ENCODE measurements around the gene PURB. TPM values are rescaled to one million over a fixed set of nuclear protein-coding genes. Genes with fewer than 3 reads are reported as not detected.

Gene PURB
- total and polyA plus RNA-seq, 2 of the 4 experiments (the other 2 are of a cell fraction) = 6.3 to 8.8 TPM

- H3K56ac ChIP-seq (ENCODE audit: extremely low read depth, insufficient read depth, low read length) = no peak overlapping the region
- peaks cover 8% of the 10 kb centered on the region; the same call in 1 of the 2 replicates for H4K20me1 ChIP-seq (ENCODE audit: insufficient read depth, low read length)
- no peak for DNase-seq
- H4K8ac ChIP-seq (ENCODE audit: low read depth in 2 of 2, low read length in 2 of 2) = no peak overlapping the region
- H3K79me1 ChIP-seq (ENCODE audit: low read depth in 1 of 2, low read length in 2 of 2) = peaks cover 0 to 10% of the 10 kb centered on the region in 2 experiments; a peak in 3 of 4 replicates
- ChIA-PET CTCF (interaction anchor here (1.4 to 1.5 kb wide), 2 partner anchors 12 to 16 kb away, joined by 5 read pairs; no protein-coding TSS in a partner anchor), POLR2A (ENCODE audit: unreplicated experiment) (interaction anchor here (1.6 kb wide), 1 partner anchor 12 kb away, joined by 6 read pairs; no protein-coding TSS in a partner anchor)
- H4K5ac ChIP-seq (ENCODE audit: low read depth, low read length) = no peak overlapping the region
- H3K9me3 ChIP-seq (ENCODE audit: control insufficient read depth, insufficient read depth, low read length) = no peaks in the 10 kb centered on the region
- H3K4me1 ChIP-seq (ENCODE audit: control insufficient read depth, insufficient read depth, low read length) = peaks cover 2% of the 10 kb centered on the region
- H3K4me3 ChIP-seq (ENCODE audit: insufficient read depth, low read depth, low read length) = no peak overlapping the region
- 0 out of 2 replicates have a peak overlapping the region, but pooled peaks have one; percentile 6 for H2BK20ac ChIP-seq (ENCODE audit: low read depth, low read length)
- H3K14ac ChIP-seq (replicated peaks; ENCODE audit: low read depth, low read length) = no peak overlapping the region
- no peak overlapping the region for H2AK9ac ChIP-seq (replicated peaks; ENCODE audit: low read depth, low read length, poor library complexity)
- TF ChIP-seq BHLHE40 (IDR thresholded peaks at IDR 0.05; ENCODE audit: low read depth, low read length) (no peak), RCOR1 (IDR thresholded peaks at IDR 0.05; ENCODE audit: insufficient replicate concordance, low read length) (no peak), CHD1 (IDR thresholded peaks at IDR 0.05; ENCODE audit: low read depth, low read length) (no peak), MAFK (IDR thresholded peaks at IDR 0.05; ENCODE audit: low read depth, low read length) (no peak), FOS (IDR thresholded peaks at IDR 0.05; ENCODE audit: low read depth, low read length) (no peak), MXI1 (IDR thresholded peaks at IDR 0.05; ENCODE audit: borderline replicate concordance, low read depth, low read length) (no peak), CEBPB (IDR thresholded peaks at IDR 0.05; ENCODE audit: low read depth, low read length) (no peak), USF2 (IDR thresholded peaks at IDR 0.05; ENCODE audit: low read depth, low read length) (no peak), POLR2A (IDR thresholded peaks at IDR 0.05; ENCODE audit: low read depth, low read length) (no peak), NFE2L2 (IDR thresholded peaks at IDR 0.05; ENCODE audit: low read depth, low read length) (no peak), RAD21 (IDR thresholded peaks at IDR 0.05; ENCODE audit: low read length) (no peak), MAZ (IDR thresholded peaks at IDR 0.05; ENCODE audit: borderline replicate concordance, low read depth, low read length) (no peak), SMC3 (IDR thresholded peaks at IDR 0.05; ENCODE audit: low read depth, low read length) (no peak), ELK1 (IDR thresholded peaks at IDR 0.05; ENCODE audit: borderline replicate concordance, low read depth, low read length) (no peak), RFX5 (IDR thresholded peaks at IDR 0.05; ENCODE audit: low read depth, low read length) (no peak)
- TF ChIP-seq, protein P1, sequence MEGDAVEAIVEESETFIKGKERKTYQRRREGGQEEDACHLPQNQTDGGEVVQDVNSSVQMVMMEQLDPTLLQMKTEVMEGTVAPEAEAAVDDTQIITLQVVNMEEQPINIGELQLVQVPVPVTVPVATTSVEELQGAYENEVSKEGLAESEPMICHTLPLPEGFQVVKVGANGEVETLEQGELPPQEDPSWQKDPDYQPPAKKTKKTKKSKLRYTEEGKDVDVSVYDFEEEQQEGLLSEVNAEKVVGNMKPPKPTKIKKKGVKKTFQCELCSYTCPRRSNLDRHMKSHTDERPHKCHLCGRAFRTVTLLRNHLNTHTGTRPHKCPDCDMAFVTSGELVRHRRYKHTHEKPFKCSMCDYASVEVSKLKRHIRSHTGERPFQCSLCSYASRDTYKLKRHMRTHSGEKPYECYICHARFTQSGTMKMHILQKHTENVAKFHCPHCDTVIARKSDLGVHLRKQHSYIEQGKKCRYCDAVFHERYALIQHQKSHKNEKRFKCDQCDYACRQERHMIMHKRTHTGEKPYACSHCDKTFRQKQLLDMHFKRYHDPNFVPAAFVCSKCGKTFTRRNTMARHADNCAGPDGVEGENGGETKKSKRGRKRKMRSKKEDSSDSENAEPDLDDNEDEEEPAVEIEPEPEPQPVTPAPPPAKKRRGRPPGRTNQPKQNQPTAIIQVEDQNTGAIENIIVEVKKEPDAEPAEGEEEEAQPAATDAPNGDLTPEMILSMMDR (conservative IDR thresholded peaks at IDR 0.05; ENCODE audit: low read depth, low read length) = no peak
- H2BK15ac ChIP-seq (ENCODE audit: low read depth, low read length) = no peak overlapping the region
- H2AFZ ChIP-seq (replicated peaks; ENCODE audit: low read length, poor library complexity) = peak overlapping the region; percentile 21
- intact Hi-C loops (cut with micrococcal nuclease) = no loop called here
- BruUV-seq (replicated peaks) = no TSS peak
- no peak overlapping the region for H3K18ac ChIP-seq (ENCODE audit: low read depth, low read length)
- H3K9ac ChIP-seq (ENCODE audit: low read depth, low read length) = no peak overlapping the region
- H3K4me2 ChIP-seq (ENCODE audit: low read depth, low read length) = no peak overlapping the region
- in situ Hi-C loops (cut with MboI; ENCODE audit: low sequenced_read_pairs) = no loop called here
- no peaks in the 10 kb centered on the region for H3K9me1 ChIP-seq (ENCODE audit: insufficient read depth, low read length)
- peaks cover 2% of the 10 kb centered on the region; the same call in 1 of the 2 replicates for H3K36me3 ChIP-seq (ENCODE audit: control insufficient read depth, insufficient read depth, low read length)
- H2AK5ac ChIP-seq (ENCODE audit: low read depth, low read length) = peak overlapping the region; percentile 50; the same call in 1 of the 2 replicates
- dilution Hi-C loops (cut with HindIII; ENCODE audit: low sequenced_read_pairs, unreplicated experiment) = no loop called here
- ATAC-seq (ENCODE audit: low read depth) = no peak
- no peak overlapping the region for H2BK5ac ChIP-seq (ENCODE audit: low read depth, low read length, poor library complexity, severe bottlenecking)
- no peak overlapping the region for H2BK120ac ChIP-seq (ENCODE audit: low read depth, low read length)
- no peak overlapping the region for H3K23ac ChIP-seq (ENCODE audit: low read depth, low read length)
- H3K27me3 ChIP-seq (ENCODE audit: control insufficient read depth, insufficient read depth, low read length) = no peaks in the 10 kb centered on the region
- H4K91ac ChIP-seq (ENCODE audit: insufficient read depth, low read depth, low read length) = no peak overlapping the region
- no peak overlapping the region for H3K27ac ChIP-seq (ENCODE audit: insufficient read depth, low read length)
- WGBS, 2 experiments (ENCODE audit: extremely low coverage in 2 of 2, insufficient read length in 1 of 2) = no CpG with 5 or more reads among the region's 1 CpG
- no peak overlapping the region for H3K4ac ChIP-seq (ENCODE audit: low read depth, low read length)
These were observed 12.5 kb downstream of the PURB start for GRCh38 chr7:44872787-44873186.
